SK-N-DZ (cell line): ENCODE data around the gene TMEM259.
A peak's percentile ranks its signal among the peaks of the same experiment; 100 is the strongest.
"Not testable (repeated sequence)": the region's sequence is repeated elsewhere in the genome, so short reads cannot be mapped to it uniquely, and the experiment has no call there.

ENCODE experiments used
- DNase-seq: peaks from one replicate; pipeline ENCODE4 v3.0.0-alpha.2; 2015; ENCODE audit warnings: low spot score

The TMEM259 gene

DNA sequence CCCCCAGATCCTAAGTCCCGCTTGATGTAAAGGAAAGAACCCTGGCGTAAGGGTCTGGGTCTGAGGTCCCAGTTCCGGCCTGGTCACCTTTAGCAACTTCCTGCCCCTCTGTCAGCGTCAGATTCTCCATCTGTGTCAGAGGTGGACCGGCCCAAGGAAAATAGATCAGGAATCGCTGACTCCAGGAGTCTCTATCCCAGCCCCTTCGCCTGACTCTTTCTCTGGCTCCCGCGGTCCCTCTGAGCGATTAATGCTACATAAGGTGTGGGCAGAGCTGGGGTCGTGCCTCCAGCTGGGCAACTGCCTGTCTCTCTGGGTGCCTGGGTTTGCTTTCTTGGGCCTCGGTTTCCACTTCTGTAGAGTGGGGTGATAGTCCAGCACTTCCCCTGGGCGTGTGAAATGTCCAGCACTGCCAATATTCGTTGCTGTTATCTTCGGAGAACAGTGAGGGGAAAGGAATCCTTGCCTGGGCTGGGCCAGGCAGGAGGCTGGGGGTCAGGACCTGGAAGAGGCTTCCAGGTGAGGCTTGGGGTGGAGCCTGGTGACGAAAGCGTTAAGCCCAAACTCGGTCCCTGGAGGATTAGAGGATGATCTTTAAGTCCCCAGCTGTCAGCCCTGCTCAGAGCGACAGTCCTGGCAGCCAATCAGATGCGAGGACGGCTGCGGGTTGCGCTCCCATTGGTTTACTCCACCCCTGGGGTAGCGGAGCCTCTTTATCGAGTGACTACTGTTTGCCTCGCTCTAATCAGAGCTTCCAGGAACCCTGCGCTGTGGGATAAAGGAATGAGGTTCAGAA, 19.8 kb upstream of the TMEM259 start:
- peak; percentile 96 for DNase-seq

DNA sequence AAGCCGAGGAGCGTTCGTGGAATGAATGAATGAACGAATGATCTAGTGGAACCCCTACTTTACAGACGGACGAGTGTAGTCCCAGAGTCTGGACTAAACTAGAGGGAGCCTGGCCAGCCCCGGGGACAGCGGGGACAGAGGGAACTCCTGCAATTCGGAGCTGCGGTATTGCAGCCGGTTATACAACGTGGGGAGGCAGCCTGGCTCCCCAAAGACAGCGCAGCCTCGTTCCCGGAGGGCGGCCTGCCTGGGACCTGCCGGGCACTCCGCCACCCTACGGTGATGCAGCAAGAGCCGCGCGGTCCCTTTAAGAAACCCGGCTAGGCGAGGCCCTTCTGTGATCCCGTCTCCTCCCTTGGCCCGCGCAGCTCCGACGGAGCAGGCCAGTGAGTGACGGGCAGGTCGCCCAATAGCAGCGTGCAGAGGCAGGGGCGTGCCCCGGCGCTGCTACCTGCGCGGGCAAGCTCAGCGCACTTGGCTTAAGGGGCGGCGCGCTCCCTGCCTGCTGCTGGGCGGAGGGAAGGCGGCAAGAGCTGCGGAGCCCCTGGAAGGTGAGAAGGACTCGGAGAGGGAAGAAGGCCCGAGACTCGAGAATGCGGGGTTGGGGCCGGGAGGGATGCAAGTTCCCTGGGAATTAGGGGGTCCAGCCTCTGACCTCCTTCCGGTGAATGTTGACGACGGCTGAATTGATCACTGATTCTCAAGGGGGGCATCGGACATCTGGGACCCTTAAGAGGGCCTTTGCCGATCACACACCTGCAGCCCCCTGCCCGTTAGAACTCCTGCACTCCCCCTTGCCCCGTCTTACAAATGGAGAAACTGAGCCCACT, 18.9 kb upstream of the TMEM259 start, which contains the start of gene ABCA7:
Gene ABCA7 (plus strand): TSS at position 462 of the 830 bp plus-strand sequence. CDS start 1,255 bp downstream, outside the sequence.
- DNase-seq = peak; percentile 97

- DNase-seq = no peak
These were observed 18.2 kb upstream of the TMEM259 start for GRCh38 chr19:1038978-1039645.

GRCh38 chr19:1037621-1038064, 16.7 kb upstream of the TMEM259 start:
- no peak for DNase-seq

DNA sequence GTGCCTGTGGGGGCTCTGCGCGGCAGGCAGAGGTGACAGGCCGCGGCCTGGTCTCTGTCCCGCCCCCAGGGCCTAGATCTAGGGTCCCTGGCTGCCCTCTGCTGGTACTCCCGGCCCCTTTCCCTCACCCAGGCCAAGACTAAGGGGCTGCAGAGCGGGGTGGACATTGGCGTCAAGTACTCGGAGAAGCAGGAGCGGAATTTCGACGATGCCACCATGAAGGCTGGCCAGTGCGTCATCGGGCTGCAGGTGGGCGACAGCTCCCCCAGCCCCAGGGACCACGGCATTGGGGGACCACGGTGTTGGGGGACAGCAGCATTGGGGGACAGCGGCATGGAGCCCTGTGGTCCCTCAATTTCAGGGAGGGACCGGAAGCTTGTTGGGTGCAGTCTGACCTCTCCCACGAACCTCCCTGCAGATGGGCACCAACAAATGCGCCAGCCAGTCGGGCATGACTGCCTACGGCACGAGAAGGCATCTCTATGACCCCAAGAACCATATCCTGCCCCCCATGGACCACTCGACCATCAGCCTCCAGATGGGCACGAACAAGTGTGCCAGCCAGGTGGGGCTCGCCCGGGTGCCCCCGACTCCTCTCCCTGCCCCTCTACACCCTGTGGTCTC, 15.2 kb upstream of the TMEM259 start:
- DNase-seq = no peak

- no peak for DNase-seq
These were observed 11.4 kb upstream of the TMEM259 start for GRCh38 chr19:1032264-1032867.

DNA sequence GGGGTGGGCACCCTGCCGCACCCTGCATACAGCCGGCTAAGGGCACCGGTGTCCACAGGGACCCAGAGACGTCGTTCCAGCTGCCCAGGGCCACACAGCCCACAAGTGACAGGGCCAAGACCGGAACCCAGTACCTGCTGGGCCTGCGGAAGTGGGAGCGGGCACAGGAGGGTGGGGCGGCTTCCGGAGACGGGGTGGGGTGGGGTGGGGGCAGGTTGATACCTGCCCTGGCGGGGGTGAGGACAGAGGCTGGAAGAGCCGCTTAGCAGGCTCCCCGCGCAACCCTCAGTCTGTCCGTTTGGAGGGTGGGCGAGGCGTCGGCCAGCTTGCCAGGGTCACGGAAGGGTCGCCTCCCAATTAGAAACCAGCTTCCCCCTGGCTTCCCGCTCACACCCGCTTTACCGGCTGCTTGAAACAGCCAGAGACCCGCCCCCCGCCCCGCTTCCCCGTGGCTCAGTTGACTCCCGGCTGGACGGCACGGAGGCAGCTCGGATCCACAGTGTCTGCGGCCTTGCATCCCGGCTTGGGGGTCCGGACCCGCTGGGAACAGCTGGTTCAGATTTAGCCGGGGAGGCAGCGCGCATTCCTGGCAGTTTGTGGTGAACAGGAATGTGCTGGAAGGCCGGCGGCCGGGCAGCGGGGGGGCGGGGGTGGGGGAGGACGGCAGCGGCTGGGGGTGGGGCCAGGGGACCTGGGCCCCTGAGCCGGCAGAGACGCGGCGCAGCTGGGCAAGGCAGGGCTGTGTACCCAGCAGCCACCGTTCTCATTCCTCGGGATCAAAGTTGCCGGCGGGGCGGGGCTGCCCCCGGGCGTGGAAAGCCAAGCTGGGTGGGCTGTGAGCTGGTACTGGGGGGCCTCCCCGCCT, 7.4 kb upstream of the TMEM259 start:
- peak; percentile 72 for DNase-seq

DNA sequence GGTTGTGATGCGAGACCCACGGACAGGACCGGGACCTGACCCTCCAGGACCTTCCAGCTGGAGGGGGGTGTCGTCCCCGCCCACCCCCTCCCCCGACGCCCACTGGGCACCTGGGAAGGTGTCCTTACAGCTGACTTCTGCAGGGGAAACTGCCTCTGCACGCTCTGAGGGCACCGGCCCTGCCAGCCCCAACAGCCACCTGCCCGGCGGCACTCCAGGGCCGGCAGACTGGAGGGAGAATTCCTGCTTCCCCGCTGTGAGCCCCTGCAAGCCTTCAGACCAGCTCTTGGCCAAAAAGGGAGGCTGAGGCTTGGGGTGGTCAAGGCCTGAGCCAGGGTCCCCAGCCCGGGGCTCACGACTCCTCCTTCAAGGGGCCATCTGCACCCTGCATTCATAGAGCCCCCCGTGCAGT, 6.7 kb upstream of the TMEM259 start:
- DNase-seq = no peak

DNA sequence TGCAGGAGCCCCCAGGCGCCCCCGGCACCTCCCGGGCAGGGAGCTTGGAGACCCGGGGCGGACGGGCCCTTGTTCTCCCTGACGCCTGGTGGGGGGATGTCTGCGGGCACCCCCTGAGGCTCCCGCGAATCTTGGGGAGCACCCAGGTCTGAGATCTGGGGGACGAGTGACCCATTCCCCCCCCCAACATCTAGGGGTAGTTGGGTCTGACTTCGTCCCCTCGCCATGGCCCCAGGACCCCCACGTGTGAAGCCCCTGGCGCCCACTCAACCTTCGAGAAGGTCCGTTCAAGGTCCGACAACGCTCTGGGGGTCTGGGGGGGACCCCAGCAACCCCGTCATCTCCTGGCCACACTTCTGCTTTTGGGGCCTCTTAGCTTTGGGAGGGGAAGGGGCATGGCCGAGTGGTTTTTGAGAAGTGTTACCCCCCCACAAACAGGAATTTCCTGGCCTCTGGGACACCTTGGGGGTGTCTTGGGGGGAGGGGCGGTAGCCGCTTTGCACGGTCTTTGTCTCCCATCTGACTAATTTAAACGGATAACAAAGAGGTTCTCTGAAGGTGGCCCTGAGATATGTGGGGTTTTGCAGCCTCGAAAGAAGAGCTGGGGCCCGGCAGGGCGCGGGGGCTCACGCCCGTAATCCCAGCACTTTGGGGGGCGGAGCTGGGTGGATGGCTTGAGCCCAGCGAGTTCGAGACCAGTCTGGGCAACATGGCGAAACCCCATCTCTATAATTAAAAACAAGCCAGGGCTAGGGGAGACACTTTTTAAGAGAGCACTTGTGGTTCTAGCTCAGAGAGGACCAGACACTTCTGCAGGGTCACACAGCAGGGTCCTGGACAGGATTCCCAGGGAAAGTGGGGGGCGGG, 6.1 kb upstream of the TMEM259 start:
- DNase-seq = no peak

- DNase-seq = peak; percentile 82
These were observed 5.2 kb upstream of the TMEM259 start, which contains the start of gene CNN2 for GRCh38 chr19:1025960-1026782. Gene CNN2, plus strand, starts transcription at chr19:1026608. Its CDS starts 54 bp downstream, at chr19:1026662.

DNA sequence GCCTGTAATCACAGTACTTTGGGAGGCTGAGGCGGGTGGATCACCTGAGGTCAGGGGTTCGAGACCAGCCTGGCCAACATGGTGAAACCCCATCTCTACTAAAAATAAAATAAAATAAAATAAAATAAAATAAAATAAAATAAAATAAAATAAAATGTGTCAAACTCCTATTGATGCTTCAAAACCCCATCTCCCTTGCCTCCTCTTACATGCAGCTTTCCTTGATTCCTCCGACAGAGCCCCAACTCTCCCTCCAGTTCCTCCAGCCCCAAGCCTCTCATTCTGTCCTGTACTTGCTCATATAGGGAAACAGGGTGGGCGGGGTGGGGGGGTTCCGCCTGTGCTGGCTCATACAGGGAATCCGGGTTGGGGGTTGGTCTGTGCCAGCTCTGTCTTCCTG, 4.2 kb upstream of the TMEM259 start:
- not testable (repeated sequence) for DNase-seq

- DNase-seq = not testable (repeated sequence)
These were observed 2.9 kb upstream of the TMEM259 start for GRCh38 chr19:1023883-1024188.

DNA sequence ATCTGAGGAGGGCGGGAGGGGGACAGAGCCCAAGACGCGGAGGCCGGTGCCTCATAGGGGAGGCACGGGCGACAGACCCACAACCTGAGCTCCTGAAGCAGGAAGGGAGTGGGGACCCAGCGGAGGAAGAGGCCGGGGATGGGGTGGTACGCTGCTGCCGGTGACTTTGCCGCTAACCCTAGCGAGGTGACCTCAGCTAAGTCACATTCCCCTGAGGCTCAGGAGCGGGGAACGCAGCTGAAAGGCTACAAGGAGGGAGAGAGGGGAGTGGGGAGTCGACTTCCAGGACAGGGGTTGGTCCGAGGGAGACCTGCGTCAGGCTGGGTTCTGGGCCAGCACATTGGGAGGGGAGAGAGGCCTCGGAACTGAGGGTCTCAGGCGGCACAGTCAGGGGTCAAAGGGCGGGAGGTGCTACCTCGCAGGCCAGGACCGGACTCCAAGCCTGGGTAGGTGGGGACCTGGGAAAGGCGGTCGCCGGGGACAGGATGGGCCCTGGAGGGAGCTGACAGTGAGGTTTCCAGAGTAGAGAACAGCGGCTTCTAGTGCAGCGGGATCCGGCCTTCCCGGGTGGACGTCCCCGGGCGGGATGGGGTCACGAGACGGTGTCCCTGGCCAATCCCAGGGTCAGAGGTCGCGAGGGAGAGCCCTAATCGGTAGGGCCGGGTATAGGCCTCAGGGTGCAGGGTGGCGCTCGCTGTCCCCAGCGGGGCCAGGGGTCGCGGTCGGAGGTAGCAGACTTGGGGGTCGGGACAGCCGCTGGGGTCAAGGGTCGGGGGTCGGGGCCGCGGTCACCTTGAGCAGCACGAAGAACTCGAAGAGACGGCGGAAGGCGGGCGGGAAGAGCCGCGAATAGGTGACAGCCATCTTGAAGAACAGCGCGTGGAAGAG, 699 bp downstream of the TMEM259 start:
- no peak for DNase-seq

DNA sequence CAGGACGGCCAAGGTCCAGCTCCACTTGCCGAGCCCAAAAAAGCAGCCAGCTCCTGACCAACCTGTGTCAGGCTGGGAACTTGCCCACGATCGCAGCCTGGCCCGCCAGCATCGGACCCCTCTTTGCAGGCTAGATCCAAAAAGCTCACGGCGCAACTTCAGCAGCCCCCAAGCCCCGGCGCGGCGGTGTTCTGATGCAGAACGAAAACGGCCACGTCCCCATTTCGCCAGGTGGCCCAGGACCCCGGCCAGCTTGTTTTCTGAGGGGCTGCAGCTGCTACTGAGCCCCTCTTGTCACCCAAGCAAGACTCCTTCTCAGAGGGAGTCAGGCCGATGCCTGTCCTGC, 1.3 kb downstream of the TMEM259 start:
- DNase-seq = no peak

GRCh38 chr19:1018932-1019615, 1.8 kb downstream of the TMEM259 start:
- no peak for DNase-seq

- no peak for DNase-seq
These were observed 2.5 kb downstream of the TMEM259 start for GRCh38 chr19:1018393-1018792.

- DNase-seq = no peak
These were observed 3.0 kb downstream of the TMEM259 start for GRCh38 chr19:1017906-1018305.
